Neural progenitor cell (in vitro differentiated cells): Measurements from ENCODE around the gene RPH3AL. TPM values are rescaled to one million over a fixed set of nuclear protein-coding genes. Genes with fewer than 3 reads are reported as not detected.

Experiments
- DNase-seq: peaks from one replicate; pipeline ENCODE4 v3.0.0-alpha.2; 2016; ENCODE audit warnings: low spot score
- H2AFZ ChIP-seq: fragments of 200-600 bp; sonication (generic); replicated peaks from 2 replicates; pipeline ENCODE4 v1.6.1; 2016; ENCODE audit warnings: antibody characterized with exemption
- H3F3A ChIP-seq: fragments of 200-600 bp; sonication (generic); 2 replicates; pipeline ENCODE4 v1.6.1; 2016; ENCODE audit warnings: antibody characterized with exemption, low read depth
- H3K27ac ChIP-seq: fragments of 200-600 bp; sonication (generic); 2 replicates; pipeline ENCODE4 v1.5.1; 2016; ENCODE audit warnings: mild to moderate bottlenecking
- H3K27me3 ChIP-seq: fragments of 200-600 bp; sonication (generic); 2 replicates; pipeline ENCODE4 v1.6.1; 2016; ENCODE audit warnings: mild to moderate bottlenecking, moderate library complexity
- H3K36me3 ChIP-seq: fragments of 200-600 bp; sonication (generic); 2 replicates; pipeline ENCODE4 v1.5.1; 2016
- H3K4me1 ChIP-seq: fragments of 200-600 bp; sonication (generic); 2 replicates; pipeline ENCODE4 v1.6.1; 2016; ENCODE audit warnings: mixed run types
- H3K4me2 ChIP-seq: fragments of 200-600 bp; sonication (generic); 2 replicates; pipeline ENCODE4 v1.6.1; 2016
- H3K4me3 ChIP-seq: fragments of 200-600 bp; sonication (generic); 2 replicates; pipeline ENCODE4 v1.5.1; 2016
- H3K79me2 ChIP-seq: fragments of 200-600 bp; sonication (generic); 2 replicates; pipeline ENCODE4 v1.6.1; 2016; ENCODE audit warnings: low read depth
- H3K9ac ChIP-seq: fragments of 200-600 bp; sonication (generic); 2 replicates; pipeline ENCODE4 v1.6.1; 2016
- H3K9me3 ChIP-seq: fragments of 200-600 bp; sonication (generic); 2 replicates; pipeline ENCODE4 v1.5.1; 2016; ENCODE audit warnings: low read depth
- H4K20me1 ChIP-seq: fragments of 200-600 bp; sonication (generic); 2 replicates; pipeline ENCODE4 v1.6.1; 2016; ENCODE audit warnings: low read depth
- H3K27ac Mint-ChIP-seq: 3 replicates; pipeline ENCODE4 v1.8.0; 2021; ENCODE audit warnings: mixed read lengths
- H3K27me3 Mint-ChIP-seq: 2 replicates; pipeline ENCODE4 v1.8.0; 2022; ENCODE audit warnings: low read depth, mild to moderate bottlenecking, inconsistent platforms, moderate library complexity, mixed read lengths; ENCODE audit not compliant: insufficient read depth
- H3K36me3 Mint-ChIP-seq: 3 replicates; pipeline ENCODE4 v1.8.0; 2021; ENCODE audit warnings: mixed read lengths
- H3K4me1 Mint-ChIP-seq: 3 replicates; pipeline ENCODE4 v1.8.0; 2021; ENCODE audit warnings: mixed read lengths
- H3K4me3 Mint-ChIP-seq: 3 replicates; pipeline ENCODE4 v1.8.0; 2021; ENCODE audit warnings: mild to moderate bottlenecking, moderate library complexity, mixed read lengths
- H3K9me3 Mint-ChIP-seq: 3 replicates; pipeline ENCODE4 v1.8.0; 2020; ENCODE audit warnings: mixed read lengths
- CTCF ChIP-seq: fragments of 200-600 bp; sonication (generic); IDR thresholded peaks from 2 replicates; pipeline ENCODE4 v1.5.1; 2017; ENCODE audit warnings: antibody characterized with exemption, mild to moderate bottlenecking
- EZH2 ChIP-seq: fragments of 200-600 bp; sonication (generic); IDR thresholded peaks from 2 replicates; pipeline ENCODE4 v1.6.1; 2017; ENCODE audit warnings: antibody characterized with exemption, mild to moderate bottlenecking, moderate library complexity
- EZH2phosphoT487 ChIP-seq: fragments of 200-600 bp; sonication (generic); IDR thresholded peaks from 2 replicates; pipeline ENCODE4 v1.6.1; 2017; ENCODE audit warnings: antibody characterized with exemption
- total RNA-seq: library from RNA; depleted of rRNA; stranded (reverse); fragments of >200 nt; gene quantifications from 2 replicates; pipeline ENCODE4 v1.2.3, GENCODE V29; 2015; ENCODE audit warnings: low replicate concordance

Gene RPH3AL
- total RNA-seq, 1 donor from 2014 or later, result 7.5 TPM

DNA sequence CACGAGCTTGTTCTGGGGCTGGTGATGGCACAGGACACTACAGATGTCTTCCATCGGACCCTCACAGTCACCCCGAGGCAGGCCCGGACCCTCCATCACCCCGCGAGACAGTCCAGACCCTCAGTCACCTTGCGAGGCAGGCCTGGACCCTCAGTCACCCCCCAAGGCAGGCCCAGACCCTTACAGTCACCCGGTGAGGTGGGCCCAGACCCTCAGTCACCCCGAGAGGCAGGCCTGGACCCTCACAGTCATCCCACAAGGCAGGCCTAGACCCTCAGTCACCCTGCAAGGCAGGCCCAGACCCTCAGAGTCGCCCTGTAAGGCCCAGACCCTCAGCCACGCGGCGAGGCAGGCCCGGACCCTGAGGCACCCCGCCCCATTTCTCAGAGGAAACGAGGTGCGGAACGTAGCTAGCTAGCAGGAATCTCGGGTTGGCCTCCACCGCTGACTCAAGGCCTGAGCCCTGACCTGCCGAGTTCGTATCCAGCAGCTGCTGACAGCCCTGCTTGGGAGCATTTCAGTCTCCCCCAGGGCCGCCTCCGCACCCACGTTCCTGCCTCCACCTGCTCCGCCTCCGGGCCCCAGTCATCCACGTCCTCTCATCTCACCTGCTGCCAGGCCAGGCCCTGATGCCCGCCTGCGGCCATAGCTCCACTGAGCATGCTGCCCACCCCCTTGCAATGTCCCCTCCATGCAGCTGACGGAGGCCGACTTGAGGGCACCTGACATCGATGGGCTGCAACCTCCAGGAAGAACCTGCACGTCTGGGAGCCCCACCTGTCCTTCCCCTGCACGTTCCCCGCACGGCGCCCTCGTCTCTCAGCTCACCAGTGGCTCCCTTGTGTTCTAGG is 28.7 kb downstream of the RPH3AL start:
- Mint-ChIP-seq H3K27me3 (peaks cover 15% of the 10 kb centered on the region), H3K27ac (no peak overlapping the region), H3K9me3 (peaks cover 2% of the 10 kb centered on the region), H3K4me1 (peaks cover 44% of the 10 kb centered on the region), H3K36me3 (no peaks in the 10 kb centered on the region), H3K4me3 (no peak overlapping the region)
- H3F3A ChIP-seq, result peaks cover 6% of the 10 kb centered on the region
- no peak overlapping the region for H2AFZ ChIP-seq
- H3K4me3 ChIP-seq, result no peak overlapping the region
- H4K20me1 ChIP-seq, result peaks cover 5% of the 10 kb centered on the region
- DNase-seq, result no peak
- H3K27me3 ChIP-seq, result no peaks in the 10 kb centered on the region
- TF ChIP-seq CTCF (no peak), EZH2phosphoT487 (no peak), EZH2 (no peak)
- H3K4me1 ChIP-seq, result peaks cover 26% of the 10 kb centered on the region
- no peaks in the 10 kb centered on the region for H3K79me2 ChIP-seq
- H3K27ac ChIP-seq, result no peak overlapping the region
- H3K4me2 ChIP-seq, result no peak overlapping the region
- no peaks in the 10 kb centered on the region for H3K9me3 ChIP-seq
- no peaks in the 10 kb centered on the region for H3K36me3 ChIP-seq
- no peak overlapping the region for H3K9ac ChIP-seq

GRCh38 chr17:323181-323580 is 29.4 kb downstream of the RPH3AL start:
- H2AFZ ChIP-seq, result no peak overlapping the region
- H3K9me3 Mint-ChIP-seq, result peaks cover 6% of the 10 kb centered on the region
- no peaks in the 10 kb centered on the region for H3K27me3 ChIP-seq
- H3K36me3 ChIP-seq, result no peaks in the 10 kb centered on the region
- no peak overlapping the region for H3K4me3 ChIP-seq
- H3K9ac ChIP-seq, result no peak overlapping the region
- peaks cover 26% of the 10 kb centered on the region for H3K4me1 ChIP-seq
- H3K4me2 ChIP-seq, result no peak overlapping the region
- no peaks in the 10 kb centered on the region for H3K9me3 ChIP-seq
- no peak overlapping the region for H3K4me3 Mint-ChIP-seq
- peaks cover 42% of the 10 kb centered on the region for H3K4me1 Mint-ChIP-seq
- TF ChIP-seq CTCF, result no peak
- no peak for TF ChIP-seq EZH2phosphoT487
- TF ChIP-seq EZH2, result no peak
- H3F3A ChIP-seq, result peaks cover 6% of the 10 kb centered on the region
- H3K36me3 Mint-ChIP-seq, result peaks cover 5% of the 10 kb centered on the region
- peaks cover 15% of the 10 kb centered on the region for H3K27me3 Mint-ChIP-seq
- H3K79me2 ChIP-seq, result no peaks in the 10 kb centered on the region
- H3K27ac Mint-ChIP-seq, result no peak overlapping the region
- peaks cover 5% of the 10 kb centered on the region for H4K20me1 ChIP-seq
- H3K27ac ChIP-seq, result no peak overlapping the region
- no peak for DNase-seq

DNA sequence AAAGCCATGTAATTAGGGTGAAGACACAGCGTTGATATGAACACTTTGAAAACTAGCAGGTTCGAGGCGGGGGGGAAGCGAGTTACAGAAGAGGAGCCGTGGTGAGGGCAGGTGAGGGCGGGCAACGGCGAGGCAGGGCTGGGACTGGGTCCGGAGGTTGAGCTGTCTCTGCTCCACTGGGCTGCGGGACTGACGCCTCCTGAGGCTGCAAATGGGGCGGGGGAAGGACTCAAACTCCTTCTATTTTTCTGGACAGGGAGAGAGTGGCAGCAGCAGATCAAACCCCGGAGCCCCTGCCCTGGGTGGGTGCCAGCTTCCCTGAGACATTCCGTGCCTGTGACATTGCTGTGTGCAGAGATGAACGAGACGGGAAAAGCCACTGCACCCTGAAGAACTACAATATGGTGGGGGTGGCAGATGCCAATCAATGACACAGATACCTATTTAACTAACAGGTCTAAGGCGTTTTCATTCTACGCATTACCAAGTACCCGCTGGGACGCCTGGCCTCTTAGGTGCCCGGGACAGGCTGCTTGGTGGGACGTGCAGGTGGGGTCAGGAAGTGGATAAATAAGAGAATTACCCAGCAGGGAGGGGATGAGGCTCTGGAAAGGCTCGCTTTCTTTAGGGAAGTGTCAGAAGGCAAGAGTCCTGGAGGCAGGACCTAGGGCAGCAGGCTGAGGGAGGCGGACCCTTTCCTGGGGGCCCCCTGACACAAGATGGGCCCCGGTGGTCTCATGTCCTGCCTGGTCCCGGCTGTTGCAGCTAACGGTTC is 30.4 kb downstream of the RPH3AL start:
- Mint-ChIP-seq H3K9me3 (peaks cover 14% of the 10 kb centered on the region), H3K27ac (peak overlapping the region; percentile 70), H3K4me1 (peaks cover 37% of the 10 kb centered on the region), H3K4me3 (peak overlapping the region; percentile 19), H3K27me3 (peaks cover 18% of the 10 kb centered on the region), H3K36me3 (peaks cover 7% of the 10 kb centered on the region)
- H3K36me3 ChIP-seq, result no peaks in the 10 kb centered on the region
- H3F3A ChIP-seq, result peaks cover 6% of the 10 kb centered on the region
- DNase-seq, result no peak
- no peak overlapping the region for H3K27ac ChIP-seq
- H3K9me3 ChIP-seq, result no peaks in the 10 kb centered on the region
- no peak overlapping the region for H3K4me3 ChIP-seq
- H3K4me2 ChIP-seq, result peak overlapping the region; percentile 47
- no peak overlapping the region for H2AFZ ChIP-seq
- H3K4me1 ChIP-seq, result peaks cover 26% of the 10 kb centered on the region
- no peaks in the 10 kb centered on the region for H3K27me3 ChIP-seq
- H3K79me2 ChIP-seq, result no peaks in the 10 kb centered on the region
- H3K9ac ChIP-seq, result no peak overlapping the region
- H4K20me1 ChIP-seq, result peaks cover 5% of the 10 kb centered on the region
- TF ChIP-seq CTCF, result no peak
- TF ChIP-seq EZH2phosphoT487, result no peak
- no peak for TF ChIP-seq EZH2
